Activated CD4-positive, CD25-positive, alpha-beta regulatory T cell (primary cell): ENCODE measurements around the gene SSBP1.
"Not testable (repeated sequence)": the region's sequence is repeated elsewhere in the genome, so short reads cannot be mapped to it uniquely, and the experiment has no call there.

Experiments
- DNase-seq, 4 experiments: peaks; one replicate each; lab custom pipeline; 2025; lab: John Stamatoyannopoulos, UW

SSBP1 gene

GRCh38 chr7:141770083-141770583 lies 32.0 kb downstream of the SSBP1 start:
- DNase-seq = not testable (repeated sequence)

GRCh38 chr7:141776374-141776773 lies 38.2 kb downstream of the SSBP1 start, which contains the start of gene TAS2R4:
TAS2R4 (plus strand) TSS chr7:141776674; CDS start chr7:141778489, 1,815 bp downstream.
- DNase-seq = no peak

DNA sequence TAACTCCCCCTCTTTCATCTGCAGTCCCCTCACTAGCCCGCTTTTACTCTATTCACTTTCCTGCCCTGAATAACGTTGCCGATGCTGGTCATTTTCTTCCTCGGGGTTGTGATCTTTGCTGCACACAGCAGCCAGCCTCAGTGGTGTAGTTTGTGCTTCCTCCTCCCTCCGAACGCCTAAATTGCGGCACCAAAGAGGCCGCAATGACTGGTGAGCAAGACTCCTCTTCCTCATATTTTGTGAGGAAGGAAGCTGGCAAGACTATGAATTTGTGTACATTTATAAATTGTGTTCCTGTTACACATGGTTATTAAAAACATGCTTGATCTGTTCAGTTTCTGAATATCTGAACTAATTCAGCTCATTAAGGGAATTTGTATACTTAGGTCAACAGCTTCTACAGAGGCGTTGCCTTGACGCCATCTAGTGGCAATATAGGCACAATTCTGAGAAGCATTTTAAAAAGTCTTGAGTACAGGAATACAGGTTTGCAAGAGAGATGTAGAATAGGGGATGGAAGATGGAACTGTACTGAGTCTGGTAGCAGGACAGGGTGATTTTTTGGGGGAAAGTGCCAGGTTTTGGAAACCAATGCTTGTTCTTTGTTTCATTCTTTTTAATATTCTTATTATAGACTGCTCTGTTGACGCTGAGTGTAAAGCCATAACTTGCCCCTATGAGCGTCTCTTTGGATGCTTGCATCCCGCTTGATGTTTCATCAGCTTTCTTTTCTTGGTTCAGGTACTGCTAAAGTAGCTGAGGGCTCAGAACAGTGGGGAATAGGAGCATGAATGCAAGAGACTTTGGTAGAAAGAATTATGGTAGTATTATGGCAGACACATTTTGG lies 47.8 kb downstream of the SSBP1 start:
- DNase-seq = no peak

- DNase-seq = no peak
Observed at GRCh38 chr7:141788296-141788695, 50.1 kb downstream of the SSBP1 start.

DNA sequence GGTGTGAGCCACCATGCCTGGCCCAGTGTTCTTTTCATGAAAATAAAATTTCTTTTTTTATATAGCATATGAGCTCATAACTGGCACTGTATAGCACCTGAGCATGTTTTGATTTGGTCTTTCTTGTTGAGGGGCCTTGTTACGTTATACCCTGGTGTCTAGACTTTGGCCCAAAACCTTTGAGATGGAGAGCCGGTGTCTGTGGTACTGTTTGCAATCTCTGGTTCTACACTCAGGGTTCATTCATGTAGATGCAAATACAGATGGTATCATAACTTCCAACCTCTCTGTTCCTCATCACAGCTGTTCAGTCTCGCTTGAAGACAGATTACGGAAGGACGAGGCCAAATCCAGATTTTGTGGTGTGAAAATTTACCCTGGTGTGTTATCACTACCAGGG lies 51.8 kb downstream of the SSBP1 start, which contains the start of gene TAS2R5:
TSS of gene TAS2R5 (plus strand) at position 301 of the 400 bp plus-strand sequence. CDS start 145 bp downstream, outside the sequence.
- DNase-seq = no peak

- DNase-seq = no peak
Observed at GRCh38 chr7:141792526-141792925, 54.4 kb downstream of the SSBP1 start.
